Adrenal gland (tissue), 5 donors: ENCODE results near the gene P2RY2.

ENCODE experiments used
- POLR2A ChIP-seq, 2 donors: fragments of 450-650 bp; IDR thresholded peaks; one replicate each; pipeline ENCODE4 v1.6.1; 2017; ENCODE audit warnings: antibody characterized with exemption in 2 of 2, mild to moderate bottlenecking in 2 of 2, moderate library complexity in 1 of 2
- TF ChIP-seq, protein P1 (sequence below), 6 experiments: fragments of 450-650 bp in 4 of 6; fragments of 200-600 bp in 2 of 6; sonication (generic) in 1 of 6; IDR thresholded peaks; 1 replicate in 5 of 6; 2 replicates in 1 of 6; pipeline versions ENCODE4 v1.5.1 to v1.8.0; 2016 to 2021; ENCODE audit warnings: antibody characterized with exemption in 6 of 6, mild to moderate bottlenecking in 2 of 6, moderate library complexity in 1 of 6
- donor health status: DM: no; HTN: no; CAD: no.

DNA sequence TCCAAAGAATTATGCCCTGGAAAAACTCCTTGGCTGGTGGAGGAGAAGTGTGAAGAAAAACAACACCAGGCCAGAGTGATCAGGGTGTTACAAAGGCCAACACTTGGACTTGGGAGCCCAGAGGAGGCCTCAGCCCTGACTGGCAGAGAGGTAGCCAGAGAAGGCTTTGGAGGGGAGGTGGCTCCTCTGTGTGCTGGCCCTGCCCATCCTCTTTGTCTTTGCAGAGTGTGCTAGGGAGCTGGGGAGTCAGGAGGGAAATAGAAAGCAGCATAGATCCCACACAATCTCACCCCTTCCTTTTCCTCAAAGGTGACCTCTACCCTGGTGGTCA is 42.0 kb downstream of the P2RY2 start:
- TF ChIP-seq, protein P1, sequence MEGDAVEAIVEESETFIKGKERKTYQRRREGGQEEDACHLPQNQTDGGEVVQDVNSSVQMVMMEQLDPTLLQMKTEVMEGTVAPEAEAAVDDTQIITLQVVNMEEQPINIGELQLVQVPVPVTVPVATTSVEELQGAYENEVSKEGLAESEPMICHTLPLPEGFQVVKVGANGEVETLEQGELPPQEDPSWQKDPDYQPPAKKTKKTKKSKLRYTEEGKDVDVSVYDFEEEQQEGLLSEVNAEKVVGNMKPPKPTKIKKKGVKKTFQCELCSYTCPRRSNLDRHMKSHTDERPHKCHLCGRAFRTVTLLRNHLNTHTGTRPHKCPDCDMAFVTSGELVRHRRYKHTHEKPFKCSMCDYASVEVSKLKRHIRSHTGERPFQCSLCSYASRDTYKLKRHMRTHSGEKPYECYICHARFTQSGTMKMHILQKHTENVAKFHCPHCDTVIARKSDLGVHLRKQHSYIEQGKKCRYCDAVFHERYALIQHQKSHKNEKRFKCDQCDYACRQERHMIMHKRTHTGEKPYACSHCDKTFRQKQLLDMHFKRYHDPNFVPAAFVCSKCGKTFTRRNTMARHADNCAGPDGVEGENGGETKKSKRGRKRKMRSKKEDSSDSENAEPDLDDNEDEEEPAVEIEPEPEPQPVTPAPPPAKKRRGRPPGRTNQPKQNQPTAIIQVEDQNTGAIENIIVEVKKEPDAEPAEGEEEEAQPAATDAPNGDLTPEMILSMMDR (IDR thresholded peaks at IDR 0.05), result no peak
- TF ChIP-seq POLR2A (IDR thresholded peaks at IDR 0.05), result no peak
